SK-N-MC (cell line): ENCODE results near the gene PCLO.

Experiments
- EZH2 ChIP-seq: fragments of 200-600 bp; sonication (generic); IDR thresholded peaks from one replicate; pipeline ENCODE4 v1.6.1; 2017; ENCODE audit warnings: antibody characterized with exemption
- FOXP2 ChIP-seq: optimal IDR thresholded peaks from 2 replicates; pipeline ENCODE3; 2011; ENCODE audit warnings: mild to moderate bottlenecking, moderate library complexity; ENCODE audit not compliant: insufficient read depth; ENCODE audit errors: extremely low read length, control extremely low read depth
- POLR2AphosphoS5 ChIP-seq: IDR thresholded peaks from 2 replicates; pipeline ENCODE4 v1.6.1; 2012; ENCODE audit warnings: mild to moderate bottlenecking, low read depth, low read length, borderline replicate concordance

DNA sequence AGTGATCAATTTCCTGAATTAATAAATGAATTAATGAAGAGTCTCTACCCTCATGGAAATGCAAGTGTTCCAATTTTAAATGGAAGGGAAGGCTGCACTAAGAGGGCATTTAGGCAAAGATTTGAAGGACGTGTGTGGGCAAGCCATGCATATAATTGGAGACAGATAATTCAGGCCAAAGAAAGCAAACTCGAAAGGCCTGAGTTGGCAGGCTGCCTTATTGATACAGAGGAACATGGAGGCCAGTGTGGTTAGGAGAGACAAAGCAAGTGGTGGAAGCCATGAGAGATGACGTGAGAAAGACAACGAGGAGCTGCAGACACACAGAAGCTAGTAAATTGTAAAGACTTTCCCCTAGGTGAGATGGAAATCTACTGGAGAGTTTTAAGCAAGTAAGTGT, 15.4 kb upstream of the PCLO start:
- no peak for TF ChIP-seq EZH2
- TF ChIP-seq POLR2AphosphoS5 = no peak
- TF ChIP-seq FOXP2 = no peak
